HCT116 (cell line): Measurements from ENCODE around the gene ZNF670. TPM values are rescaled to one million over a fixed set of nuclear protein-coding genes. Genes with fewer than 3 reads are reported as not detected.
"Not testable (repeated sequence)": the region's sequence is repeated elsewhere in the genome, so short reads cannot be mapped to it uniquely, and the experiment has no call there.

Experiments used
- ATAC-seq: fragments of 200-7000 bp; cut with Tn5 transposase; 2 replicates; pipeline ENCODE4 v1.9.1; 2020; ENCODE audit warnings: mild to moderate bottlenecking, moderate library complexity
- BruUV-seq: library from RNA; stranded (reverse); fragments of 400-500 nt; replicated peaks from 2 replicates; lab custom pipeline; 2021; lab: Mats Ljungman, UMichigan
- CTCF ChIA-PET: fragments of 300-600 bp; sonication (Branson Sonifier 250); formaldehyde crosslinking; loops from one replicate; lab custom pipeline; 2021; ENCODE audit warnings: antibody characterized with exemption; lab: Charles Lee
- POLR2A ChIA-PET: fragments of 300-600, 350-600 bp; sonication (Branson Sonifier 250); formaldehyde crosslinking; loops from one replicate; lab custom pipeline; 2021; ENCODE audit warnings: antibody characterized with exemption; lab: Charles Lee
- RAD21 ChIA-PET, 2 experiments: fragments of 300-600 bp; sonication (Branson Sonifier 250); formaldehyde crosslinking; loops; one replicate each; lab custom pipeline; 2023; ENCODE audit warnings: low total read pairs in 2 of 2; ENCODE audit not compliant: uncharacterized antibody in 2 of 2, unreplicated experiment in 2 of 2, low non-redundant PET in 1 of 2; lab: Charles Lee
- DNase-seq: peaks from one replicate; pipeline ENCODE4 v3.0.0-alpha.2; 2010; ENCODE audit warnings: low read depth, low spot score
- H2AFZ ChIP-seq: fragments of 200-600 bp; shearing (Covaris generic), sonication (generic); 2 replicates; pipeline ENCODE4 v1.6.1; 2017; ENCODE audit warnings: low read depth, mixed run types, mixed read lengths, antibody characterized with exemption, low read length; ENCODE audit not compliant: poor library complexity, severe bottlenecking
- H3K27ac ChIP-seq: 2 replicates; pipeline ENCODE4 v1.5.1; 2012; ENCODE audit warnings: low read depth, low read length
- H3K27me3 ChIP-seq: fragments of 200-600 bp; sonication (generic); 2 replicates; pipeline ENCODE4 v1.6.1; 2016; ENCODE audit warnings: mixed run types, low read length, mixed read lengths; ENCODE audit not compliant: insufficient read depth
- H3K36me3 ChIP-seq, 2 experiments: fragments of 200-500 bp in 1 of 2; fragments of 200-600 bp in 1 of 2; sonication (Bioruptor generic) in 1 of 2; sonication (generic) in 1 of 2; 2 replicates each; pipeline versions ENCODE4 v1.5.1 to v1.6.1; 2014 to 2016; ENCODE audit warnings: low read length in 2 of 2, inconsistent platforms in 1 of 2, mixed read lengths in 1 of 2, mixed run types in 1 of 2; ENCODE audit not compliant: insufficient read depth in 2 of 2, control insufficient read depth in 1 of 2
- H3K4me1 ChIP-seq, 2 experiments: fragments of 200-600 bp in 1 of 2; sonication (generic) in 1 of 2; 2 replicates each; pipeline versions ENCODE4 v1.5.1 to v1.6.1; 2012 to 2017; ENCODE audit warnings: low read length in 2 of 2, inconsistent platforms in 1 of 2, mild to moderate bottlenecking in 1 of 2, mixed read lengths in 1 of 2, mixed run types in 1 of 2, moderate library complexity in 1 of 2; ENCODE audit not compliant: insufficient read depth in 2 of 2, control insufficient read depth in 1 of 2
- H3K4me2 ChIP-seq: fragments of 200-600 bp; sonication (generic); 2 replicates; pipeline ENCODE4 v1.6.1; 2017; ENCODE audit warnings: mixed run types, low read length, mixed read lengths
- H3K4me3 ChIP-seq, 2 experiments: fragments of 200-600 bp in 1 of 2; sonication (generic) in 1 of 2; replicated peaks in 1 of 2; 2 replicates each; pipeline ENCODE4 v1.5.1; 2011 to 2016; ENCODE audit warnings: low read length in 2 of 2, control low read depth in 1 of 2, low read depth in 1 of 2, mild to moderate bottlenecking in 1 of 2, mixed read lengths in 1 of 2, mixed run types in 1 of 2
- H3K79me2 ChIP-seq: fragments of 200-600 bp; sonication (generic); 2 replicates; pipeline ENCODE4 v1.6.1; 2017; ENCODE audit warnings: mild to moderate bottlenecking, mixed run types, low read length, moderate library complexity, mixed read lengths; ENCODE audit not compliant: insufficient read depth
- H3K9ac ChIP-seq: fragments of 200-600 bp; sonication (generic); 2 replicates; pipeline ENCODE4 v1.6.1; 2016; ENCODE audit warnings: low read length, mixed read lengths
- H3K9me2 ChIP-seq: fragments of 200-600 bp; sonication (generic), shearing (Covaris generic); 2 replicates; pipeline ENCODE4 v1.6.1; 2017; ENCODE audit warnings: mixed run types, mild to moderate bottlenecking, moderate library complexity; ENCODE audit not compliant: insufficient read depth
- H3K9me3 ChIP-seq, 2 experiments: fragments of 200-500 bp in 1 of 2; fragments of 200-600 bp in 1 of 2; sonication (Bioruptor generic) in 1 of 2; sonication (generic) in 1 of 2; 2 replicates each; pipeline ENCODE4 v1.6.1; 2014 to 2017; ENCODE audit warnings: low read length in 2 of 2, mixed read lengths in 2 of 2, inconsistent platforms in 1 of 2, low read depth in 1 of 2, mild to moderate bottlenecking in 1 of 2, mixed run types in 1 of 2, moderate library complexity in 1 of 2; ENCODE audit not compliant: control insufficient read depth in 1 of 2, insufficient read depth in 1 of 2
- H4K20me1 ChIP-seq: fragments of 200-600 bp; sonication (generic), shearing (Covaris generic); 2 replicates; pipeline ENCODE4 v1.6.1; 2017; ENCODE audit warnings: mixed run types, mild to moderate bottlenecking, moderate library complexity; ENCODE audit not compliant: insufficient read depth
- CBX3 ChIP-seq: IDR thresholded peaks from 2 replicates; pipeline ENCODE4 v1.6.1; 2012; ENCODE audit warnings: low read depth
- CEBPB ChIP-seq: IDR thresholded peaks from 2 replicates; pipeline ENCODE4 v1.6.1; 2012; ENCODE audit warnings: low read depth
- EGR1 ChIP-seq: IDR thresholded peaks from 2 replicates; pipeline ENCODE4 v1.6.1; 2012; ENCODE audit warnings: low read depth
- ELF1 ChIP-seq: IDR thresholded peaks from 2 replicates; pipeline ENCODE4 v1.6.1; 2012; ENCODE audit warnings: low read depth, borderline replicate concordance
- EZH2 ChIP-seq: fragments of 200-600 bp; sonication (generic); IDR thresholded peaks from 2 replicates; pipeline ENCODE4 v1.6.1; 2017; ENCODE audit warnings: antibody characterized with exemption, mixed run types
- FOSL1 ChIP-seq: IDR thresholded peaks from 2 replicates; pipeline ENCODE4 v1.6.1; 2012; ENCODE audit warnings: low read depth
- JUND ChIP-seq: IDR thresholded peaks from 2 replicates; pipeline ENCODE4 v1.6.1; 2012
- POLR2A ChIP-seq: IDR thresholded peaks from 2 replicates; pipeline ENCODE4 v1.7.0; 2011; ENCODE audit warnings: borderline replicate concordance; ENCODE audit not compliant: insufficient read depth, insufficient read length; ENCODE audit errors: extremely low read depth
- POLR2AphosphoS5 ChIP-seq: IDR thresholded peaks from 2 replicates; pipeline ENCODE4 v1.6.1; 2011; ENCODE audit warnings: mild to moderate bottlenecking, low read depth, low read length, moderate library complexity
- YY1 ChIP-seq: IDR thresholded peaks from 2 replicates; pipeline ENCODE4 v1.6.1; 2011; ENCODE audit warnings: low read length, low read depth, moderate library complexity, mild to moderate bottlenecking; ENCODE audit not compliant: insufficient replicate concordance; ENCODE audit errors: extremely low read depth
- intact Hi-C: fragments of 100-400 bp; cut with micrococcal nuclease; formaldehyde crosslinking; loops from 2 replicates; pipeline ENCODE4 v1.10.0; 2022
- total RNA-seq: library from RNA; stranded (reverse); gene quantifications from one replicate; pipeline ENCODE4 v1.2.1, GENCODE V29; 2021; ENCODE audit not compliant: unreplicated experiment
- TF ChIP-seq, protein P1 (sequence below): IDR thresholded peaks from 2 replicates; pipeline ENCODE4 v1.6.1; 2012
- TF ChIP-seq, protein P2 (sequence below): IDR thresholded peaks from 2 replicates; pipeline ENCODE4 v1.6.1; 2012; ENCODE audit warnings: low read depth
- TF ChIP-seq, protein P3 (sequence below): IDR thresholded peaks from 2 replicates; pipeline ENCODE4 v1.6.1; 2011; ENCODE audit warnings: mild to moderate bottlenecking, low read length, moderate library complexity; ENCODE audit not compliant: insufficient replicate concordance; ENCODE audit errors: extremely low read depth

Gene ZNF670
- total RNA-seq, 1 experiment from 2014 or later, result 6.9 TPM

DNA sequence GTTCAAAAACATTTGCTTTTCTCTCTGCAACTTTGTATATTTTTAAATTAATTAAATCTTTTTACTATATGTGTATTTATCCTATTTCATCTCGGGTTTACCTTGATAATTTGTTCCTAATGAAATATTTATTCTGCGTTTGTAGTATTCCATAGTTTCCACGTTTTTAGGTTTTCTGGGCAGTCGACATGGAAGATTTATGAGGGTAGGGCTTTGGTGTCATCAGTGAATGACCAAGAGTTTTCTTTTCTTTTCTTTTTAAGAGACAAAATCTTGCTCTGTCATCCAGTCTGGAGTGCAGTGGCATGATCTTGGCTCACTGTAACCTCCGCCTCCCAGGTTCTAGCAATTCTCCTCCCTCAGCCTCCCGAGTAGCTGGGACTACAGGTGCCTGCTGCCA, 42.8 kb upstream of the ZNF670 start:
- CTCF ChIA-PET, result no interaction called here
- no peaks in the 10 kb centered on the region for H3K36me3 ChIP-seq
- no peaks in the 10 kb centered on the region for H3K9me2 ChIP-seq
- H3K4me2 ChIP-seq, result no peak overlapping the region
- H2AFZ ChIP-seq, result no peak overlapping the region
- no peak overlapping the region for H3K9ac ChIP-seq
- POLR2A ChIA-PET, result no interaction called here
- no peaks in the 10 kb centered on the region for H4K20me1 ChIP-seq
- H3K27ac ChIP-seq, result no peak overlapping the region
- ATAC-seq (no peak), DNase-seq (no peak)
- H3K9me3 ChIP-seq, result no peaks in the 10 kb centered on the region
- no peak for TF ChIP-seq CEBPB
- no peak for TF ChIP-seq EGR1
- TF ChIP-seq FOSL1, result no peak
- no peak for TF ChIP-seq EZH2
- no peak for TF ChIP-seq YY1
- TF ChIP-seq, protein P1, sequence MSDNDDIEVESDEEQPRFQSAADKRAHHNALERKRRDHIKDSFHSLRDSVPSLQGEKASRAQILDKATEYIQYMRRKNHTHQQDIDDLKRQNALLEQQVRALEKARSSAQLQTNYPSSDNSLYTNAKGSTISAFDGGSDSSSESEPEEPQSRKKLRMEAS, result no peak
- no peak for TF ChIP-seq POLR2AphosphoS5
- TF ChIP-seq JUND, result no peak
- TF ChIP-seq ELF1, result no peak
- TF ChIP-seq CBX3, result no peak
- TF ChIP-seq POLR2A, result no peak
- TF ChIP-seq, protein P2, sequence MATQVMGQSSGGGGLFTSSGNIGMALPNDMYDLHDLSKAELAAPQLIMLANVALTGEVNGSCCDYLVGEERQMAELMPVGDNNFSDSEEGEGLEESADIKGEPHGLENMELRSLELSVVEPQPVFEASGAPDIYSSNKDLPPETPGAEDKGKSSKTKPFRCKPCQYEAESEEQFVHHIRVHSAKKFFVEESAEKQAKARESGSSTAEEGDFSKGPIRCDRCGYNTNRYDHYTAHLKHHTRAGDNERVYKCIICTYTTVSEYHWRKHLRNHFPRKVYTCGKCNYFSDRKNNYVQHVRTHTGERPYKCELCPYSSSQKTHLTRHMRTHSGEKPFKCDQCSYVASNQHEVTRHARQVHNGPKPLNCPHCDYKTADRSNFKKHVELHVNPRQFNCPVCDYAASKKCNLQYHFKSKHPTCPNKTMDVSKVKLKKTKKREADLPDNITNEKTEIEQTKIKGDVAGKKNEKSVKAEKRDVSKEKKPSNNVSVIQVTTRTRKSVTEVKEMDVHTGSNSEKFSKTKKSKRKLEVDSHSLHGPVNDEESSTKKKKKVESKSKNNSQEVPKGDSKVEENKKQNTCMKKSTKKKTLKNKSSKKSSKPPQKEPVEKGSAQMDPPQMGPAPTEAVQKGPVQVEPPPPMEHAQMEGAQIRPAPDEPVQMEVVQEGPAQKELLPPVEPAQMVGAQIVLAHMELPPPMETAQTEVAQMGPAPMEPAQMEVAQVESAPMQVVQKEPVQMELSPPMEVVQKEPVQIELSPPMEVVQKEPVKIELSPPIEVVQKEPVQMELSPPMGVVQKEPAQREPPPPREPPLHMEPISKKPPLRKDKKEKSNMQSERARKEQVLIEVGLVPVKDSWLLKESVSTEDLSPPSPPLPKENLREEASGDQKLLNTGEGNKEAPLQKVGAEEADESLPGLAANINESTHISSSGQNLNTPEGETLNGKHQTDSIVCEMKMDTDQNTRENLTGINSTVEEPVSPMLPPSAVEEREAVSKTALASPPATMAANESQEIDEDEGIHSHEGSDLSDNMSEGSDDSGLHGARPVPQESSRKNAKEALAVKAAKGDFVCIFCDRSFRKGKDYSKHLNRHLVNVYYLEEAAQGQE, result no peak
- TF ChIP-seq, protein P3, sequence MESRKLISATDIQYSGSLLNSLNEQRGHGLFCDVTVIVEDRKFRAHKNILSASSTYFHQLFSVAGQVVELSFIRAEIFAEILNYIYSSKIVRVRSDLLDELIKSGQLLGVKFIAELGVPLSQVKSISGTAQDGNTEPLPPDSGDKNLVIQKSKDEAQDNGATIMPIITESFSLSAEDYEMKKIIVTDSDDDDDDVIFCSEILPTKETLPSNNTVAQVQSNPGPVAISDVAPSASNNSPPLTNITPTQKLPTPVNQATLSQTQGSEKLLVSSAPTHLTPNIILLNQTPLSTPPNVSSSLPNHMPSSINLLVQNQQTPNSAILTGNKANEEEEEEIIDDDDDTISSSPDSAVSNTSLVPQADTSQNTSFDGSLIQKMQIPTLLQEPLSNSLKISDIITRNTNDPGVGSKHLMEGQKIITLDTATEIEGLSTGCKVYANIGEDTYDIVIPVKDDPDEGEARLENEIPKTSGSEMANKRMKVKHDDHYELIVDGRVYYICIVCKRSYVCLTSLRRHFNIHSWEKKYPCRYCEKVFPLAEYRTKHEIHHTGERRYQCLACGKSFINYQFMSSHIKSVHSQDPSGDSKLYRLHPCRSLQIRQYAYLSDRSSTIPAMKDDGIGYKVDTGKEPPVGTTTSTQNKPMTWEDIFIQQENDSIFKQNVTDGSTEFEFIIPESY, result no peak
- H3K4me1 ChIP-seq, result no peaks in the 10 kb centered on the region
- H3K4me3 ChIP-seq, result no peak overlapping the region
- intact Hi-C loops, result no loop called here
- no peaks in the 10 kb centered on the region for H3K79me2 ChIP-seq
- H3K27me3 ChIP-seq, result no peaks in the 10 kb centered on the region
- RAD21 ChIA-PET, result no interaction called here
- no TSS peak for BruUV-seq

DNA sequence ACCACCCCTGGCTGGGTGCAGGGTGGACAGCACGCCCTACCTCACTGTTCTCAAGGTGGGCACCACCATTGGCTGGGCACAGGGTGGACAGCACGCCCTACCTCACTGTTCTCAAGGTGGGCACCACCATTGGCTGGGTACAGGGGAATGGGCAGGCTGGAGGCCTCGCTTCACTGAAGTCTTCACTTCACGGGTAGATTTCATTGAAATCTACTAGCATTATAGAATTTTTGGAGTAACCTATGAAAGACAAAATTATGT, 41.7 kb upstream of the ZNF670 start:
- H3K9ac ChIP-seq, ATAC-seq, CTCF ChIA-PET, H3K9me3 ChIP-seq, BruUV-seq, RAD21 ChIA-PET, H3K4me2 ChIP-seq, H2AFZ ChIP-seq, H4K20me1 ChIP-seq, H3K9me2 ChIP-seq, H3K4me1 ChIP-seq, H3K79me2 ChIP-seq, H3K36me3 ChIP-seq, H3K4me3 ChIP-seq, POLR2A ChIA-PET, DNase-seq, H3K27me3 ChIP-seq, intact Hi-C loops, H3K27ac ChIP-seq: not testable (repeated sequence)
